K562 (cell line): ENCODE data around the gene SLC3A2. TPM values are rescaled to one million over a fixed set of nuclear protein-coding genes. Genes with fewer than 3 reads are reported as not detected.

Experiments
- BACH1 ChIP-seq: fragments of 200-800 bp; sonication (Bioruptor generic); IDR thresholded peaks from 2 replicates; pipeline ENCODE4 v1.6.1; 2016; ENCODE audit warnings: missing genetic modification characterization, missing compliant biosample characterization
- CHD1 ChIP-seq: fragments of 200-600 bp; sonication (generic); IDR thresholded peaks from one replicate; pipeline ENCODE4 v1.6.1; 2012; ENCODE audit warnings: mild to moderate bottlenecking, moderate library complexity, low read length, inconsistent platforms
- ESRRB ChIP-seq: fragments of 250-450 bp; sonication (Bioruptor Pico); IDR thresholded peaks from 2 replicates; pipeline ENCODE4 v1.5.0; 2020; ENCODE audit warnings: mild to moderate bottlenecking, moderate library complexity, borderline replicate concordance
- KAT2B ChIP-seq: IDR thresholded peaks from one replicate; pipeline ENCODE4 v1.6.1; 2012; ENCODE audit warnings: low read depth, mild to moderate bottlenecking, control low read depth, inconsistent platforms, low read length, moderate library complexity
- MEF2D ChIP-seq: conservative IDR thresholded peaks from 2 replicates; pipeline ENCODE4 v1.6.1; 2016; ENCODE audit warnings: low read depth, missing genetic modification characterization, missing compliant biosample characterization
- NFE2 ChIP-seq: IDR thresholded peaks from 2 replicates; pipeline ENCODE4 v1.6.1; 2014; ENCODE audit warnings: antibody characterized with exemption, low read depth
- PPARD ChIP-seq: fragments of 250-450 bp; sonication (Bioruptor Pico); IDR thresholded peaks from 2 replicates; pipeline ENCODE4 v1.8.0; 2022; ENCODE audit warnings: inconsistent platforms, mild to moderate bottlenecking, moderate library complexity
- RAD21 ChIP-seq, 2 experiments: fragments of 250-450 bp in 1 of 2; fragments of 450-650 bp in 1 of 2; sonication (Bioruptor Pico) in 1 of 2; formaldehyde crosslinking in 1 of 2; IDR thresholded peaks in 1 of 2; conservative IDR thresholded peaks in 1 of 2; 2 replicates each; pipeline versions ENCODE4 v1.4.0 to v1.8.0; 2020 to 2022; ENCODE audit warnings: mild to moderate bottlenecking in 2 of 2, moderate library complexity in 1 of 2
- RNF2 ChIP-seq: sonication (generic); IDR thresholded peaks from 2 replicates; pipeline ENCODE4 v1.6.1; 2016
- RUNX1 ChIP-seq: sonication (generic); IDR thresholded peaks from 2 replicates; pipeline ENCODE4 v1.6.1; 2016; ENCODE audit warnings: antibody characterized with exemption, low read depth
- SMARCC2 ChIP-seq: fragments of 450-650 bp; IDR thresholded peaks from 2 replicates; pipeline ENCODE4 v1.6.1; 2017; ENCODE audit warnings: antibody characterized with exemption, moderate library complexity, mild to moderate bottlenecking, low read depth
- SOX6 ChIP-seq: fragments of 450-650 bp; IDR thresholded peaks from 2 replicates; pipeline ENCODE4 v1.6.1; 2014; ENCODE audit warnings: mild to moderate bottlenecking
- ZFX ChIP-seq: sonication (generic); formaldehyde crosslinking; IDR thresholded peaks from 2 replicates; pipeline ENCODE4 v1.8.0; 2022; ENCODE audit warnings: mild to moderate bottlenecking, missing genetic modification reagents, moderate library complexity
- ZNF175 ChIP-seq: fragments of 200-800 bp; sonication (Bioruptor generic); IDR thresholded peaks from 2 replicates; pipeline ENCODE4 v1.6.1; 2016; ENCODE audit warnings: low read depth, mild to moderate bottlenecking, missing genetic modification characterization, missing compliant biosample characterization
- ZNF24 ChIP-seq: fragments of 450-650 bp; IDR thresholded peaks from 2 replicates; pipeline ENCODE4 v1.6.1; 2016
- ZNF551 ChIP-seq: fragments of 250-450 bp; sonication (Bioruptor Pico); IDR thresholded peaks from 2 replicates; pipeline ENCODE4 v1.5.0; 2021; ENCODE audit warnings: mild to moderate bottlenecking, moderate library complexity
- polyA plus RNA-seq, 8 experiments: library from polyadenylated mRNA; depleted of rRNA in 4 of 8; stranded (reverse) in 5 of 8; unstranded in 3 of 8; fragments of >200 nt; fragmentation: Nextera tagmentation in 2 of 8; fragmentation: Illumina TruSeq in 1 of 8; extraction: Ambion mirVana in 2 of 8; extraction: Trizol in 1 of 8; gene quantifications; 2 replicates each; pipeline versions ENCODE4 v1.2.1 to v1.2.3, GENCODE V29; 2011 to 2014; ENCODE audit warnings: inconsistent platforms in 1 of 8, missing spikeins in 1 of 8
- total RNA-seq, 7 experiments: library from RNA; depleted of rRNA in 6 of 7; stranded (reverse); fragments of >200 nt in 6 of 7; fragmentation: Illumina TruSeq in 2 of 7; extraction: Trizol in 2 of 7; gene quantifications; 2 replicates each; pipeline versions ENCODE4 v1.2.1 to v1.2.3, GENCODE V29; 2011 to 2021; ENCODE audit warnings: low replicate concordance in 1 of 7
- TF ChIP-seq, protein P1 (sequence below): sonication (generic); formaldehyde crosslinking; IDR thresholded peaks from 2 replicates; pipeline ENCODE4 v1.8.0; 2022; ENCODE audit warnings: mild to moderate bottlenecking, missing genetic modification reagents
- TF ChIP-seq, protein P2 (sequence below): sonication (generic); formaldehyde crosslinking; IDR thresholded peaks from 2 replicates; pipeline ENCODE4 v1.8.0; 2023; ENCODE audit warnings: missing genetic modification reagents, mild to moderate bottlenecking, borderline replicate concordance
- TF ChIP-seq, protein P3 (sequence below): fragments of 450-650 bp; IDR thresholded peaks from 2 replicates; pipeline ENCODE4 v1.6.1; 2016; ENCODE audit warnings: borderline replicate concordance

Gene SLC3A2
- total and polyA plus RNA-seq, 9 of the 15 experiments (the other 6 are each of a cell fraction or from before 2014, with no cell fraction given), result 20.0 to 296 (median 214) TPM

DNA sequence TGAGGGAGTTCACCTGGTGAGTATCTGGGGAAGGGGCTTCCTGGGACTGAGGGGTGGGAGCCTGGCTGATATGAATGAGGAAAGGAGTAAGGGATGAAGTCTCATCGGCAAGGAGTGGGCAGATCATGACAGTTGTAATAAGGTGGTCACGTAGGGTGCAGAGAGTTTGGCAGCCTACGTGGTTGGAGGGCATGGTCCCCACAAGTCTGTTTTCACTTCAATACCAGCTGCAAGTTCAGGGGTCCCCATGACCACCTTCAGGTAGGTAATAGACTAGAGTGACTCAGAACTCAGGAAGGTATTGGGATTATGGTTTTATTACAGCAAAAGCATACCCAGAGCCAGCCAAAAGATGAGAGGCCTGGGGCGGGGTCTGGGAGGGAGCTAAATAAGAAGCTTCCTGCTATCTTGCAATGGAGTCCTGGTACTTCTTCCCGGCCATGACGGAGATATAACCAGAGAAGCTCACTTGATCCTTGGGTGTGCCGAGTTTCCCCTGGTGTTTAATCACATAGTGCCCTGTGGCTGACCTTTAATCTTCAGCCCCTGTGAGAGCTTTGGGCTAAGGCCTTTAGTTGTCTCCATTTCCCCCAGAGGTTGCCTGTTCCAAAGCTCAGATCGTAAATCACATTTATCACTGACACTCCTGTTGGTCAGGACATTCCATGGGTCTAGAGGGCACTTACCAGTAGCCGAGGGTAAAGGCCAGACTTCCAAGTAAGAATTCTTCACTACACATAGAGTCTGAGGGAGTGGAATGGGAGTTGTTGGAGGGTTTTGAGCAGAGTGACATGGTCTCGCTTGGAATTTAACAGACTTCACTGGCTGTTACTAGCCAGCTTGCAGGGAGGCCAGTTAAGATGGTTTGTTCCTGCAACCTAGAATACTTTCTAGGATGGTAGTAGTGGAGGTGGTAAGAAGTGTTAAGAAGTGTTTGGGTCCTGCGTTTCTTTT is 9.1 kb downstream of the SLC3A2 start (continued):
- TF ChIP-seq PPARD (CRISPR knock-in tag), result no peak
- TF ChIP-seq, protein P1, sequence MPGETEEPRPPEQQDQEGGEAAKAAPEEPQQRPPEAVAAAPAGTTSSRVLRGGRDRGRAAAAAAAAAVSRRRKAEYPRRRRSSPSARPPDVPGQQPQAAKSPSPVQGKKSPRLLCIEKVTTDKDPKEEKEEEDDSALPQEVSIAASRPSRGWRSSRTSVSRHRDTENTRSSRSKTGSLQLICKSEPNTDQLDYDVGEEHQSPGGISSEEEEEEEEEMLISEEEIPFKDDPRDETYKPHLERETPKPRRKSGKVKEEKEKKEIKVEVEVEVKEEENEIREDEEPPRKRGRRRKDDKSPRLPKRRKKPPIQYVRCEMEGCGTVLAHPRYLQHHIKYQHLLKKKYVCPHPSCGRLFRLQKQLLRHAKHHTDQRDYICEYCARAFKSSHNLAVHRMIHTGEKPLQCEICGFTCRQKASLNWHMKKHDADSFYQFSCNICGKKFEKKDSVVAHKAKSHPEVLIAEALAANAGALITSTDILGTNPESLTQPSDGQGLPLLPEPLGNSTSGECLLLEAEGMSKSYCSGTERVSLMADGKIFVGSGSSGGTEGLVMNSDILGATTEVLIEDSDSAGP, result no peak
- TF ChIP-seq, protein P2, sequence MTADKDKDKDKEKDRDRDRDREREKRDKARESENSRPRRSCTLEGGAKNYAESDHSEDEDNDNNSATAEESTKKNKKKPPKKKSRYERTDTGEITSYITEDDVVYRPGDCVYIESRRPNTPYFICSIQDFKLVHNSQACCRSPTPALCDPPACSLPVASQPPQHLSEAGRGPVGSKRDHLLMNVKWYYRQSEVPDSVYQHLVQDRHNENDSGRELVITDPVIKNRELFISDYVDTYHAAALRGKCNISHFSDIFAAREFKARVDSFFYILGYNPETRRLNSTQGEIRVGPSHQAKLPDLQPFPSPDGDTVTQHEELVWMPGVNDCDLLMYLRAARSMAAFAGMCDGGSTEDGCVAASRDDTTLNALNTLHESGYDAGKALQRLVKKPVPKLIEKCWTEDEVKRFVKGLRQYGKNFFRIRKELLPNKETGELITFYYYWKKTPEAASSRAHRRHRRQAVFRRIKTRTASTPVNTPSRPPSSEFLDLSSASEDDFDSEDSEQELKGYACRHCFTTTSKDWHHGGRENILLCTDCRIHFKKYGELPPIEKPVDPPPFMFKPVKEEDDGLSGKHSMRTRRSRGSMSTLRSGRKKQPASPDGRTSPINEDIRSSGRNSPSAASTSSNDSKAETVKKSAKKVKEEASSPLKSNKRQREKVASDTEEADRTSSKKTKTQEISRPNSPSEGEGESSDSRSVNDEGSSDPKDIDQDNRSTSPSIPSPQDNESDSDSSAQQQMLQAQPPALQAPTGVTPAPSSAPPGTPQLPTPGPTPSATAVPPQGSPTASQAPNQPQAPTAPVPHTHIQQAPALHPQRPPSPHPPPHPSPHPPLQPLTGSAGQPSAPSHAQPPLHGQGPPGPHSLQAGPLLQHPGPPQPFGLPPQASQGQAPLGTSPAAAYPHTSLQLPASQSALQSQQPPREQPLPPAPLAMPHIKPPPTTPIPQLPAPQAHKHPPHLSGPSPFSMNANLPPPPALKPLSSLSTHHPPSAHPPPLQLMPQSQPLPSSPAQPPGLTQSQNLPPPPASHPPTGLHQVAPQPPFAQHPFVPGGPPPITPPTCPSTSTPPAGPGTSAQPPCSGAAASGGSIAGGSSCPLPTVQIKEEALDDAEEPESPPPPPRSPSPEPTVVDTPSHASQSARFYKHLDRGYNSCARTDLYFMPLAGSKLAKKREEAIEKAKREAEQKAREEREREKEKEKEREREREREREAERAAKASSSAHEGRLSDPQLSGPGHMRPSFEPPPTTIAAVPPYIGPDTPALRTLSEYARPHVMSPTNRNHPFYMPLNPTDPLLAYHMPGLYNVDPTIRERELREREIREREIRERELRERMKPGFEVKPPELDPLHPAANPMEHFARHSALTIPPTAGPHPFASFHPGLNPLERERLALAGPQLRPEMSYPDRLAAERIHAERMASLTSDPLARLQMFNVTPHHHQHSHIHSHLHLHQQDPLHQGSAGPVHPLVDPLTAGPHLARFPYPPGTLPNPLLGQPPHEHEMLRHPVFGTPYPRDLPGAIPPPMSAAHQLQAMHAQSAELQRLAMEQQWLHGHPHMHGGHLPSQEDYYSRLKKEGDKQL (CRISPR knock-in tag), result no peak
- peak; percentile 56 for TF ChIP-seq ZFX (CRISPR knock-in tag)
- TF ChIP-seq ESRRB (CRISPR knock-in tag), result peak; percentile 62; the same call in 1 of the 2 replicates
- TF ChIP-seq CHD1, result no peak
- no peak for TF ChIP-seq RUNX1
- TF ChIP-seq BACH1, result peak; percentile 53; the same call in 1 of the 2 replicates
- TF ChIP-seq MEF2D, result no peak
- TF ChIP-seq RAD21 (CRISPR knock-in tag; conservative IDR thresholded peaks at IDR 0.05 in 1 of 2, IDR thresholded peaks at IDR 0.05 in 1 of 2), result peak in 1 of 2 experiments; percentile 14; a peak in 2 of 4 replicates
- no peak for TF ChIP-seq KAT2B
- peak; percentile 44; the same call in 1 of the 2 replicates for TF ChIP-seq SOX6
- TF ChIP-seq ZNF24, result no peak
- TF ChIP-seq ZNF175 (CRISPR knock-in tag), result no peak
- peak; percentile 65; the same call in 1 of the 2 replicates for TF ChIP-seq ZNF551 (CRISPR knock-in tag)
- TF ChIP-seq, protein P3, sequence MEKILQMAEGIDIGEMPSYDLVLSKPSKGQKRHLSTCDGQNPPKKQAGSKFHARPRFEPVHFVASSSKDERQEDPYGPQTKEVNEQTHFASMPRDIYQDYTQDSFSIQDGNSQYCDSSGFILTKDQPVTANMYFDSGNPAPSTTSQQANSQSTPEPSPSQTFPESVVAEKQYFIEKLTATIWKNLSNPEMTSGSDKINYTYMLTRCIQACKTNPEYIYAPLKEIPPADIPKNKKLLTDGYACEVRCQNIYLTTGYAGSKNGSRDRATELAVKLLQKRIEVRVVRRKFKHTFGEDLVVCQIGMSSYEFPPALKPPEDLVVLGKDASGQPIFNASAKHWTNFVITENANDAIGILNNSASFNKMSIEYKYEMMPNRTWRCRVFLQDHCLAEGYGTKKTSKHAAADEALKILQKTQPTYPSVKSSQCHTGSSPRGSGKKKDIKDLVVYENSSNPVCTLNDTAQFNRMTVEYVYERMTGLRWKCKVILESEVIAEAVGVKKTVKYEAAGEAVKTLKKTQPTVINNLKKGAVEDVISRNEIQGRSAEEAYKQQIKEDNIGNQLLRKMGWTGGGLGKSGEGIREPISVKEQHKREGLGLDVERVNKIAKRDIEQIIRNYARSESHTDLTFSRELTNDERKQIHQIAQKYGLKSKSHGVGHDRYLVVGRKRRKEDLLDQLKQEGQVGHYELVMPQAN, result no peak
- peak; percentile 56 for TF ChIP-seq RNF2
- 0 out of 2 replicates have a peak, but pooled peaks have one; percentile 27 for TF ChIP-seq SMARCC2
- TF ChIP-seq NFE2, result no peak
